AG09319 (cell line): ENCODE results near the gene PITPNC1.

Experiments used
- DNase-seq: peaks from one replicate; pipeline ENCODE4 v3.0.0-alpha.2; 2010; ENCODE audit warnings: low read depth; ENCODE audit errors: extremely low read depth
- TF ChIP-seq, protein P1 (sequence below): IDR thresholded peaks from 2 replicates; pipeline ENCODE4 v1.5.1; 2011; ENCODE audit warnings: low read depth, mild to moderate bottlenecking, inconsistent platforms, low read length, moderate library complexity

PITPNC1 gene

GRCh38 chr17:67602974-67603373, 225.9 kb downstream of the PITPNC1 start:
- no peak for DNase-seq
- TF ChIP-seq, protein P1, sequence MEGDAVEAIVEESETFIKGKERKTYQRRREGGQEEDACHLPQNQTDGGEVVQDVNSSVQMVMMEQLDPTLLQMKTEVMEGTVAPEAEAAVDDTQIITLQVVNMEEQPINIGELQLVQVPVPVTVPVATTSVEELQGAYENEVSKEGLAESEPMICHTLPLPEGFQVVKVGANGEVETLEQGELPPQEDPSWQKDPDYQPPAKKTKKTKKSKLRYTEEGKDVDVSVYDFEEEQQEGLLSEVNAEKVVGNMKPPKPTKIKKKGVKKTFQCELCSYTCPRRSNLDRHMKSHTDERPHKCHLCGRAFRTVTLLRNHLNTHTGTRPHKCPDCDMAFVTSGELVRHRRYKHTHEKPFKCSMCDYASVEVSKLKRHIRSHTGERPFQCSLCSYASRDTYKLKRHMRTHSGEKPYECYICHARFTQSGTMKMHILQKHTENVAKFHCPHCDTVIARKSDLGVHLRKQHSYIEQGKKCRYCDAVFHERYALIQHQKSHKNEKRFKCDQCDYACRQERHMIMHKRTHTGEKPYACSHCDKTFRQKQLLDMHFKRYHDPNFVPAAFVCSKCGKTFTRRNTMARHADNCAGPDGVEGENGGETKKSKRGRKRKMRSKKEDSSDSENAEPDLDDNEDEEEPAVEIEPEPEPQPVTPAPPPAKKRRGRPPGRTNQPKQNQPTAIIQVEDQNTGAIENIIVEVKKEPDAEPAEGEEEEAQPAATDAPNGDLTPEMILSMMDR: peak; percentile 44

DNA sequence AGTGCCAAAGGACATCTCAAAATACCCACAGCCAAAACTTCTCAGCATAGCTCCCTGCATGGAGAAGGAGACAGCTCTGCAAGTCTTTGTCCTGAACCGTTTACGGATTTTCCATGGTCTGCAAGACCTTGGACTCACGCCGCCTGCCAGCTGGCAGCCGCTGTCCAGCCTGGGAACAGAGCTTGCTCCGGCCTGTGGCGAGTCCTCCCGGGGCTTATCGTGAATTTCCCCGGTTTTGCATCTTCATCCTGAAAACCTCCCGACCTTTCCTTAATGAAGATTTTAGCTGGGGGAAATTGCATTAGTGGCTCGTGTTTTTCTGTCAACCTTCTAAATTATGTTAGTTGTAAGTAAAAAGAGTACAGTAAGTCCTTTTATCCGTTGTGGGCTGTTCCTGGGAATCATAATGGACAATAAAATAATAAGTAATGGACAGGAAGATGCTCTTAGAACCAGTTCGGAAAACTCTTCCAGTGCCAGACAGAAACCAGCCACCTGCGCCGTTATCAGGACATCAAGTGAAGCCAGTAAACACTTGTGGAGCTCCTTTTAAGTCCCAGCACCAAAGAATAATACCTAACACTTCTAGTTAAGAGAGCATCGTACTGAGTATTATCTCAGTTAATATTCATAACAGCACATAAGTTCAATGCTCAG, 228.3 kb downstream of the PITPNC1 start:
- DNase-seq: no peak
- TF ChIP-seq, protein P1: no peak

GRCh38 chr17:67606471-67606870, 229.4 kb downstream of the PITPNC1 start:
- no peak for DNase-seq
- TF ChIP-seq, protein P1: no peak

- no peak for DNase-seq
- TF ChIP-seq, protein P1: no peak
Measured at GRCh38 chr17:67606896-67607604, 230.0 kb downstream of the PITPNC1 start.

DNA sequence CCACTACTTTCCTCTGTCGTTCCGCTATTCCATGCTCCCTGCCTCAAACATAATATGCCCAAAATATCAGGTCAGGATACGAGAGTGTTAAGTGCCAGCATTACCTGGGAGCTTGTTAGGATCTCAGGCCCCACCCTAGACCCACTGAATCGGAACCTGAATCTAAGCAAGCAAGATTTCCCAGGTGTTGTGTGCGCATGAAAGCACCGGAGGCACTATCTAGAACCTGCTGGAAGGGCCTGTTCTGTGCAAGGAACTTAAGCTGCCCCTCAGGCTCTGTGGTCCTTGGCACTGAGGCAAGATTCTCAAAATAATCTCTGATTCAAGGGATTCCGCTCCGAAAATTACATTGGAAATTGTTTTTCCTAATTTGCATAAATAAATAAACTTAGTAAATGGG, 233.0 kb downstream of the PITPNC1 start:
- no peak for DNase-seq
- TF ChIP-seq, protein P1: no peak

- TF ChIP-seq, protein P1: no peak
- DNase-seq: no peak
Measured at GRCh38 chr17:67613961-67614360, 236.9 kb downstream of the PITPNC1 start.

- no peak for DNase-seq
- TF ChIP-seq, protein P1: no peak
Measured at GRCh38 chr17:67615011-67615561, 238.0 kb downstream of the PITPNC1 start.
